SKM-1 treated with dmso at 0.1 percent for 144 hours (cell line): ENCODE measurements around the gene PPP2R1B.

Source experiments
- DNase-seq: peaks from one replicate; lab custom pipeline; 2025; ENCODE audit not compliant: unreplicated experiment; lab: John Stamatoyannopoulos, UW

PPP2R1B gene

DNA sequence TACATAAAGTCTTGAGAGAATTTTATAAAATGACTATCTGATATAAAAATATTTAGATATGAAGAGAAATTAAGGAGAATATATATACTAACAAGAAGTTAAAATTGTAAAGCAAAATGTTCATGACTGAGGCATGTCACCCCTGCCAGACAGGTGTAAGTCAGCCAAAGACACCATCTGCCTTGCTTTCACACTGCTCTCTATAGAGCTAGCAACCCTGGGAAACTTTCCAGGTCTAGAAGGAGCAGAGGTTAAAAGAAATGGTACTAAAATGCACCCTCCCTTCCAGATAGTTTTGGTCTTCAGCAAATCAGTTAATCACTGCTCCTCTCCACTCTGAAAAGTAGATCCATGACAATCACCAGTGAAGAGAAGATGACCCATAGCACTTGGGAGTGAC lies 16.5 kb downstream of the PPP2R1B start:
- DNase-seq, result no peak

DNA sequence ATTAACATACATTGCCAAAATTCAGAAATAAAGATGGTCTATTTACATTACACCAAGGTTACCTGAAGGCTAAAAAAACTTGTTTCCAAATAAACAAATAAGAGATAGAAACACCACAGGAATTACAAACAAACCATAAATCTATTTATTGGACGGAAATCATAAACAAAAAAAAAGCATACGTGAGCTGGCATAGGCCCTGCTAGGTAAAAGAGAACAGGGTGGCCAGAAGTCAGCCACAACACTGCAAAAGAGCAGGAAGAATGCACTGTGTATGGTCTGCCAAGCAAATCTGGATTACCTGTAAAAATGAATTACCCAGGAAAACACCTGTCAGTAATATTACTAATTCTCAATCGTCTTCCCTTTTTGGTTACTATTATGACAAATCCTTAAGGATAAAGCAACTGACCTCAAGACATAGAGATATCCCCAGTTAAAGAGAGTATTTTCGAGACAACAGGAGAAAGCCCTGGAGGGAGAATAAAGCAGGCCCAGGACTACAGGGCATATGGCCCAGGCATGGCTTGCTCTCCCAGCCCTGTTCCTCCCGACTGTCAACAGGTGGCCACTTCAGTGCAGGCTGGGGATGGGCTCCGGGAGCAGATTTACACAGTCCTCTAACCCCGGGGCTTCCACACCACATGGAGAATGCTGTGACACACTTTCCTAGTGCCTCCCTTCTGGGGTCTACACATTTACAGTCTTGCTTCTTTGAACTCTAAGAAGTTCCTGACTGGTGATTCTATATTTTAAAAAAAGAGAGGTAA lies 18.0 kb downstream of the PPP2R1B start:
- no peak for DNase-seq

DNA sequence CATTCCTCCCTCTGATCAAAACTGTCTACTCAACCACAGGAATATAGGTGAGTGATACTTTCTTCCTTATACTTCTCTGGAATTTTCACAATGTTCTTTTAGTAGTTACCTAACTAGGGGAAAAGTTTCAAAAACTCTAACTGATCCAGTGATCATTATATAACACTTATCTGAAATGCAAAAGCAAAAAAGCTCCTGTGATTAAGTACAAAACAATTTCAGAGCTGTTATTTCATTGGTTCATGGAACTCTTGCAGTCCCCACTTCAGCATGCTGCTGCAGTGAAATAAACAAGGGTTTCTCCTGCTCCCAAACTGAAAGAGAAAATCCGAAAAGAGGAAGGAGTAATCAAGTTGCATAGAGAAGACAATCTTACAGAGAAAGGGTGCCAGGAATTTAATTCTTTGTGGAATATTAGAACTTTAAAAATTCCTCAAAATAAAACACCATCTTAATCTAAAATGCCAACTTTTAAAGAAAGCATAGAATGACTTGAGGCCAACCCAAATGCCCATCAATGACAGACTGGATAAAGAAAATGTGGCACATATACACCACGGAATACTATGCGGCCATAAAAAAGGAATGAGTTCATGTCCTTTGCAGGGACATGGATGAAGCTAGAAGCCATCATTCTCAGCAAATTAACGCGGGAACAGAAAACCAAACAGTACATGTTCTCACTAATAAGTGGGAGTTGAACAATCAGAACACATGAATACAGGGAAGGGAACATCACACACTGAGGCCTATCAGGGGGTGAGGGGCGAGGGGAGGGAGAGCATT lies 20.3 kb downstream of the PPP2R1B start:
- DNase-seq, result no peak

DNA sequence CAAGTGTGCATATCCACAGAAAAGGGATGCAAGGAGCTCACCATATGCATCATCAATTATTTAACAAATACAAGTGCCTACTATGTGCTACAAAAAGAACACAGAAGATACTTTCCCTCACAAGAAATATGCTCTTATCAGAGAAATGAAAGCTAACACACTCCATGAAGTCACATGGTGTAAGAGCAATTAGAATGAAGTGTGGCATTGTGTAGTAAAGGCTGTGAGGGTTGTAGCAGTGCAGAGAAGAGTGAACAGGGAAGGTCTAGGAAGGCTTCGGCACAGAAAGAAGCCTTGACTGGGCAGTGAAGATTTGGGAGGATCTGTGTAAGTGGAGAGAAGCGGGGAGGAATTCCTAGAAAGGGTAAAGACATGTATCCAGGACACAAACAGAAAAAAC lies 22.5 kb downstream of the PPP2R1B start:
- no peak for DNase-seq

DNA sequence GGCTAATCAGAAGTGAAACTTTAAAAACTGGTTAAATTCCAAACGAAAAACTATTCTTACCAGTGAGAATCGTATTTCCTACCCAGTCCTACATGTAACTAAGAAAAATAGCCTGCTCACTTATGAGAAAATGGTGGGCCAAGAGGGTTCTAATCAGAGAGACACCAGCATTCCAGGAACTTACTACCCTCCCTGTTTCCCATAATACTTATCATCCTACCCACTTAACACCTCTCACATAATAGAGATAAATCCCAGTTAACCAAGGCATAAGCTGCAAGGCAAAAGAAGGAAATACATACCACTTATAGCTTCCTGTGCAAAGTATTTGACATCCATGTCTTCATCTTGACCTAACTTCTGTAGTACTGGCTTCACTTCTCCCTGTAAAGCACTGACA lies 24.4 kb downstream of the PPP2R1B start:
- no peak for DNase-seq

DNA sequence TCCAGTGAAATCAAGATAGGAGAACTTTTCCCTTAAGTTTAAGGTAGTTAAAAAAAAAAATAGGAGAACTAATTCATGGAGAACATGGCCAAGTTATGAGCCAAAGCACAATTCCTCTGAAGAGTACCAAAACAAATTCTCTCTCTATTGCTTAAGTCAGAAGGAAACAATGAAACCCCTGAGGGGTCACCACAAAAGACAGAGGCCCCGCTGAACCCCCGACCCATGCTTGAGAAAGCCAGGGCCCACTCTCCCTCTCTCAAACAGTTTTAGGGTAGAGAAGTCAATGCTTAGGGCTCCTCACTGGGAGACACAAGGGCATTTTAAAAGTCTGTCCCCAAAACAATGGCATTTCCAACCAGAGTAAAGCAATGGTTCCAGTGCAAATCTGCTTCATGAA lies 26.9 kb downstream of the PPP2R1B start:
- no peak for DNase-seq

DNA sequence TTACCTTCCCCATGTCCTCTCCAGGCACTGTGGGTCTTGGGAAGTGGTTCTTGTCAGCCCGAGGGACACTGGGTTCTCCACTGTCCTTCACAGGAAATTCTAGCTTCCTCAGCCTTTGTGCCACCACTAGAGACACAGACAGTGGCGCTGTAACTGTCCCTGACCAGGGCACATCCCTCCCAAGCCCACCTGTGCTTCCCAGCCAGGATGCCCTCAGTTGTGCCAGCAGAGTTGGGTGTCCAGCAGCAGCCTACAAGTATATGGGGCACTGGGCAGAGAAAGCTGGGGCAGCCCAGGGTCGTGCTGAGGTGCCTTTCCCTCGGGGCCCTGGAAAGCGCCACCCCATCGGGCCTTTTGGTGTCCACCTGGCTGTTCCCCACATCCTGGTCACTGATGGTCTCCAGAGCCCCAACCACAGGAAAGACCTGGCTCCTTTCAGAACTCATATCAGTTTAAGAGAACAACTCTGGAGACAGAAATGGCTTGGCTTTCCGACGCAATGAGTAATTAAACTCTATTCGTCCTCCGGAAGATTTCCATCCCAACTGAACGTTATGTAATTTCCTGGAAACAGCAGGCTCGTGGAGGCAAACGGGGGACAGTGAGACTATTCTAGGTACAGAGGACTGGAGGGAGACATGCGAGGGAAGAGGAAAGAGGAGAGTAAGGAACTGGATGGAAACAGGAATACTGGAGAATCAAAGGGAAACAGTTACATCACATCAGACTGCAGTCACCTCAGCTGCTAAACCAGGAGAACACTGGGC lies 28.6 kb downstream of the PPP2R1B start:
- DNase-seq, result no peak

DNA sequence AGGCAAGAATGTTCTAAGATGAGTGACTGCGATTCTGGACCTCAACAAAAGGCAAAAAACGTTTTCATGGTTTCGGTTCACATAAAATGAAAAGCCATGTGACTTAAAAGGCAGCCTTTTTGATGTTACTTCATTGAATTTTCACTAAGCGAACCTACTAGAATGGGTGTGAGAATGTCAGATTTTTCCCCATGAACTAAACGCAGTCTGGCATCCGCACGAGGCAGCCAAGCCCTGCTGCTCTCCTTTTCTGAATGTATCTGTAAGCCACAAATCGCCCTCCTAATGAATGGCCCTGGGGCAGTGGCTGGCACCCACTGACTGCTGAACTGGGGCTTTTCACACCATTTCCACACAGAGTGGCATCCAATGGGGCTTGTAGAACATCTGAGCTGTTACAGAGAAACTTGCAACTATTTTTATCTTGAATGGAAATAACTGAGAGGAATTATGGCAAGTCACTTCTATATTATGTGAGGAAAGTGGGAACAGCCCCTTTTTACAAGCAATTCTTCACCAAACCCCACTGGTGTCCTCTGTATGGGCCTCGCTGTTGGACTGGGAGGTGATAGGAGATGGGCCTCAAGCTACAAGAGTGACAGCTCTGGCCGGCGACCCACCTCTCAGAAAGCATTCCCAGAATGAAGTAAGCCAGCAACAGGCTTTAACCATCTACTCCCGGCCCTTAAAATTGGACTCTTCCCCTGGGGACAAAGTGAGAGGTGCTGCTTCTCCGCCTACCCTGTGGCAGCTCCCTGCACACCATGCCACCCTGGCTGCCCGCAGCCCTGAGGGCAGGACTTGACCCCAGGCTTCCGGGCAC lies 29.4 kb downstream of the PPP2R1B start:
- no peak for DNase-seq

DNA sequence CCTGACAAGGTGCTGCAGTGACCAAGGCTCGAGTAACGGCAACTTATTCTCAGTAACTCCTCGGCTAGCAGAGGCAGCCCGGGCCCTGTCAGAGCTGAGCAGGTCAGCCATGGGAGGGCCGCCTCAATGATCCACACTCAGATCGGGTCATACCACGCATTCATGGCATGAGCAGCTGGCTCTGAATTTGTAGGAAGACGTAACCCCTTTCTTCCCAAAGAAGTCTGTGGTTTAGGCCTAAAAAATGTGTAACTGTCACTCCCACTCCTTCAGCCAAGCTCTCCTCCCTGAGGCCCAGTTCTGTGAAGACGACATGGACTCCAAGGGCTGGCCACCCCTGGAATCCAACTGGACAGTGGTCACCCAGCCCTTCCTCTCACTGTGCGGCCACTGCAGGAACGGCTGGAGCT lies 30.0 kb downstream of the PPP2R1B start:
- DNase-seq, result no peak

DNA sequence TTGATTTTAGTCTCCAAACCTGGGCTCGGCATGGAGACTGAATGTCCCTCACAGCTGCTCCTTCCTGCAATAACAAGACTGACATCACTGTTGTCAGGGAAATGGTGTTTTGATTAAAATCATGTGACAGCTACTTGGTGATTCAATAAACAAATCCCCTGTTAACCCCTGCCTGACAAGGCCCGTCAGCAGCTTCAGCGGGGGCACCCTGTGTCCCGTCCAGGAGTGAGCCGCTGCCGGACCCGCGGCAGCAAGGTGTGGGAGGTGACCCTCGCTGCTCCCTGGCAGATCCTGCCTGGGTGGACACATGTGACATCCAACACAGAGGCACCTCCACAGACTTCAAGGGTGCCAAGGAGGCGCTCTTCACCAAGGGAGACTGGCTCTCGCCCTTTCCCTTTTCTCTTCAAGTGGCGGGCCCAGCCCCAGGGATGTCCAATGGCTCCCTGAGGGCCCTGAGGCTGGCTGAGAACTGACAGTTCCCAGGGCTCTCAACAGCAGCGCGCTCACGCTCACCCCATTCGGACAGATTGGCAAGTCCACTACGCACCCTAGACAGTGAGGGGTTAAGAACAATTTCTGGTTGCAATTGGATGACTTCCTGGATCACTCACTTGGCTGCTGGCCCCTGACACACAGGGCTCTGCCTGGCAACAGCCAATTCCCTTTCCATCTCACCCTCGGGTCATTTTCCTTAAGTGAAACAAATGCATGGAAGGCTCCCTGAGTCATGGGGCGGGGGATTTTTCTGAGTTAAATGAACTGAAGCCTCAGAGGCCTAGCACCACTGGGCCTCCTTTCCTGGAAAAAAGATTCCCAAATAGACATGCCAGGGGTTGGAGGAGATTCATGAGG lies 30.7 kb downstream of the PPP2R1B start:
- DNase-seq, result no peak

DNA sequence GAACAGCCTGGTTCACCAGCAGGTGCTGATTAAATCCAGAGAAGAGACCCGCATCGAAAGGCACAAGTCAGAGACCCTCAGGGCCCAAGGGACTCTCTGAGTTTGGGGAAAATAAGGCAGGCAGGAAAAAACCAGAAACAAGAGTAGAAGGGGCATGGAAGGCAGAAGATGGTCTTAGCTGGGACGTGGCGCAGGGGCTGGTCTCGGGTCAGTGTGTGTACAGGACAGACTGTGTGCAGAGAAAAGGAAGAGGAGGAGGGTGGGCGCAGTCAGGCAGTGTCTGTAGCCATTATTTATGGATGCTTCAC lies 31.3 kb downstream of the PPP2R1B start:
- no peak for DNase-seq

DNA sequence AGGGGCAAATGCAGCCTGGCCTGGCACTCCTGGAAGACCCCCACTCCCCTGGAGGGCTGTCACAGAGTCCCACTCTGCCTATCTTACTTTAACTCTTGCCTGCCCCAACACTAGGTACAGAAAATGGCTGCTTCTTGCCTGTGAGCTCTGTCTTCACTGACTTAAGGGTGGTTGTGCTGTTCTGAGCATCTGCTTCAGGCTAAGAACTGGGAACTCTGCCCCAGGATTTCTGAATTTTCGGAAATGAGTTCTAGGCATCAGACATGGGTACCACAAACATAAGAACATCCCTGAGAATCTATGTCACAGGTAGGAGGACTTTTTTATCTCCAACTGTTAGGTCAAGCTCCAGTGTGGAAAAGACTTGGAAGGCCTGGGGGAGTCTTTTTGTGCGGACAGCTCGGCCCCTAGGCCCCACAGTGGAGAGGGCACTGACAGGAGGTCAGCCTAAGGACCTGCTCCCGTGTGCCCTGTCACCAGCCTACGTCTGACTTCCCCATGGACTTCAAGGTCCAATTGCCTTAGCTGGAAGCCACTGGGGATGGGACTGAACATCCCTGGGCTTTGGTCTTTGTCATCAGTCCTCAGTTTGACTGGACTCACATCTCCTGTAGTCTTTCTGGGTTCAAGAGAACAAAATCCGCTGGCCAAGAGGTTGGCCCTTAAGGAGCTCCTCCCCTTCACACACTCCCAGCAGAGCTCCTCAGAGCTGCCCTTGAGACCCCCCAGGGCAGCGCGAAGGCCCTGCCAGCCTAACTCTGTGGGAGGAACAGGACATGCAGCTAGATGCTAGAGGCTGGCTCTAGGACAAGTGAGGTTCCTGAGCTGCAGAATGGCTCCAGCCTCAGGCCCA lies 31.9 kb downstream of the PPP2R1B start:
- no peak for DNase-seq

DNA sequence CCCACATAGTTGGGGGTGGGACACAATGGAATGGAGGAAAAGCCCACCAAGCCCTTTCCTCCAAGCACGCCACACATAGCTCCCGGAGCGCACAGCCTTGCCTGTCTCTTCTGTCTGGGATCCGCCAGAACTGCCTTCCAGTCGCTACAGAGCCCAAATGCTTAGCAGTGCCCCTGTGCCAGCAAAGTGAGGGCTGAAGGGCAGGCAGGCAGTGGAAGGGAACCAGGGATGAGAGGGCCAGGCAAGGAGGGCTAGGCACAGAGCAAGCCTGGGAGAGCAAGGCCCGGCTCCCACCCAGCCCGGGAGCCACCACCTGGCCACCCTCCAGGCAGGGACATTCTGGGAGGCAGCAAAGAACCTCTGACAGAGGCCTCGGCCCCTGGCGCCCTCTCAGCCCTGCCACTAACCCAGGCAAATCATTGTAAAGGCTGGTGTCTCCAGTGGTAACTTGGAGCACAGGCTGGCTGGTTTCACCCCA lies 32.5 kb downstream of the PPP2R1B start:
- DNase-seq, result no peak

DNA sequence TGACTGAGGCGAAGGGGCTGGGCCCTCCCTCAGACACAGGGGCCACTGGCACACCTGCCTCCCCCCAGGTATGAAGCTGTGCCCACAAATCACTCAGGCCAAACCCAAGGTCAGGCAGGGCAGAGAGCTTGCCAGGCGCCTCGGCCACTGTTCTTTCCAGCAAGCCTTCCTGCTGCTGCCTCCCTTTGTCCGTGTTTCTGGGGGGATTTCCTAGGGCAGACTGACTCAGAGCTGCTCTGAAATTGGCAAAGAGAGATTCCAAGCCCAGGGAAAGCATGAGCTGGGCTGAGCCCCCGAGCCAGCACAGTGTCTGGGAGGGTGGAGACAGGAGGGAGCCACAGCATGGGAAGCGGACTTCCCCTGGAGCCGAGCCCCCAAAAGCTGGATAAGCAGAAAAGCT lies 33.2 kb downstream of the PPP2R1B start:
- no peak for DNase-seq

DNA sequence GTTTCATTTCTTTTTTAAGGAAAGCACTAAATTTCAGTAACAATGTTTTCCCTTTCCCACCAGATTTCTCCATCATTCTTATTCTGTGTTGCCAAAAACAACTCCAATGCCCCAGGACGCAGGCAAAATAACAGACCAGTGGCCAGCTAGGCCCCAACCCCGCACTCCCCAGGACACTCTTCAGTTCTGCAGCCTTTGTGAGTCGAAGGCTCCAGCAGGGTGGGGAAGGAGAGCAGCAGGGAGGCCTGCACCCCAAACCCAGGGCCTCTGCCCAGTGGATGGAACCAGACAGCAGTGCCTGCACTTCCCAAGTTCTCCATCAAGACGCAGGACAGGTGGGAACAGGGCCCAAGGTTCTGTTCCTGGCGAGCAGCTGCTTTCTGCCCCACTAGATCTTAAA lies 34.4 kb downstream of the PPP2R1B start:
- no peak for DNase-seq

DNA sequence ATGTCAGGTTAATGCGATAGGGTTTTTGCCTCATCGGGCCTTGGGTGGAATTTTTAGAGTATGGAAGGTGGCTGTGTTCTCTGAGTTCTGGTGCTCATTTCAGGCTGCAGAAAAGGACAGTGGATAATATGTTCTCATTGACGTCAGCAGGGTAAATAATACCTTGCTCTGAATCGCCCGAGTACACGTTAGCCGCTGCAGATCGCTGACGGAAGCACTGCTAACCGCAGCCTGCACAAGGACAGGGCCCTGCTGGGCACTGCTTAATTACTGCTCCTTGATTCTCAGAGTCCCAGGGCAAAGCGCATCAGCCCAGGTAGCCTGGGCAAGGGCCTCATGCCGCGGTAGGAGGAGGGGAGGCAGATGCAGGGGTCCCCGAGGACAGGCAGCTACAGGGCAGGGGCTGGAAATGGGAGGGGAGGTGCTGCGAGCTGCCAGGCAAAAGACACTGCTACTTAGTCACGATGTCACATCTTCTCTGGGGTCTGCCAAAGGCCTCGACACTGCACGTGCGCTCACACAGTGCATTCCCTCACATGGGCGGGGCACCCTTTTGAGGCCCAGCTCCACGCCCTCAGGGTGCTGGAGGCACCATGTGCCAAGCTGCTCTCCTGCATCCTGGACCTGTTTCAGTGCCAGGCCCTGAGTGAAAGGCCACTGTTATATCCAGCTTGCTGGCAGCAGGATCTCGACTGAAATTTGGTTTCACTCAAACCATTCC lies 35.2 kb downstream of the PPP2R1B start:
- DNase-seq, result no peak

DNA sequence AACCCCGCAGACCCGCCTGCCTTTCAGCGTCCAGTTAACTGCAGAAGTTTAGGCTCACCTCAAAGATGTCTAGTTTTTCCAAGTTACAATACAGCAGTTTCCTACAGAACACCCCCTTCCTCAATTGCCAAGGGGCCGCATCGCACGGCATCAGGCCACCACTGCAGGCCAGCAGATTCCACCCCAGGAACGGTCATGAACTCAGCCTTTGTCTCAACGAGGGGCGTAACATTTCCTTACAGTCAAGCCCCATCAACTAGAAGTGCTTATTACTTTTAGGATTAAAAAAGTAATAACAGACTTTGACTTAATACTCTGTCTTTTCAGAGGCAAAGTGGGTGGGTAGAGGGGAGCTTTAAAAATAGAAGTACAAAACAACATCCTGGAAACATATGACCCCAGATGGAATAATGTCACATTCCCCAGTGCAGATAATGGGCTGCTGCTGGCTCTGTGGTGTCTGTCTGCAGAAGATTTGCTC lies 36.3 kb downstream of the PPP2R1B start:
- no peak for DNase-seq

DNA sequence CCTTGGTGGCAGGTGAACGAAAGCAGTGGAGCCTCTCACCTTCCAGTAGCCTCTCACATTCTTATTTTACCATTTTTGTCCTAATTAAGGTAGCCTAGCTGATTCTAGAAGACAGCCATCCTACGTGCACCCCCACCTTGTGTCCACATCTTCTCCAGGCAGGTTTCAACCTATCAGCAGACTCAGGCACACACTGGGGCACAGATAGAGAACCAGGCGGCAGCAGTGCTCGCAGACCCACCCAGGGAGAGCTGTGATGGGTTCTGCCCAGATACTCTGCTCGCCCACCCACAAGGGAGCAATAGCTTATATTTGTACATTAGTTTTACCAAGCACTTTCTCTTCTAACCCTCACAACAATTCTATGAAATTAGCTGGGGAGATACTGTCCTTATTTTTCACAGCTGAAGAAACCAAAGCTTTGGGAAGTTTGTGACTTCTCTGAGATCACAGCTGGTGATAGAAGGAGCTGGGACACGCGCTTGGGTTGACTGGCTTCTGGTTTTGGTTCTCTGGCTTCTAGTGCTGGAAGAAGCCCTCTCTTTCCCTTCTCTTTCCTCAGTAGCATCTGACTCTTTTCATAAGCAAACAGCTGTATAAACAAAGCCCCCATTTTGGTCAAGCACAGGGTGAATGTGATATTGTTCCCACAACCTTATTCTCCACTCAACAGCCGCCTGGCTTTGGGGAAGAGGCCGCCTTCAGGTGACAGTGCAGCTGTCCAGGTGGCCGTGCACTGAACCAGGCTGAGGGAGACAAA lies 36.9 kb downstream of the PPP2R1B start:
- DNase-seq, result no peak
